Stimulated activated memory B cell treated with anti-CD40 and anti-IgM and Interleukin-4, amounts not matched to agents 10 μg/mL and 1 μg/mL and 100 μg/mL, for 72 hours (primary cell): Measurements from ENCODE around the gene GPM6B.

Source experiments
- ATAC-seq: fragments of 150-1000 bp; cut with Tn5 transposase; 2 replicates; pipeline ENCODE4 v1.10.0; 2021
- H3K27ac Mint-ChIP-seq: one replicate; pipeline ENCODE4 v1.8.0; 2022; ENCODE audit warnings: mild to moderate bottlenecking, mixed read lengths
- H3K27me3 Mint-ChIP-seq: one replicate; pipeline ENCODE4 v1.8.0; 2022; ENCODE audit warnings: mixed read lengths
- H3K36me3 Mint-ChIP-seq: one replicate; pipeline ENCODE4 v1.8.0; 2022; ENCODE audit warnings: mixed read lengths
- H3K4me1 Mint-ChIP-seq: one replicate; pipeline ENCODE4 v1.8.0; 2022; ENCODE audit warnings: mixed read lengths
- H3K4me3 Mint-ChIP-seq: one replicate; pipeline ENCODE4 v1.8.0; 2022; ENCODE audit warnings: mild to moderate bottlenecking, moderate library complexity, mixed read lengths
- H3K9me3 Mint-ChIP-seq: one replicate; pipeline ENCODE4 v1.8.0; 2022; ENCODE audit warnings: mixed read lengths

Gene GPM6B

GRCh38 chrX:13794417-13794816, 22.5 kb downstream of the GPM6B start:
- Mint-ChIP-seq H3K36me3 (no peaks in the 10 kb centered on the region), H3K4me1 (no peaks in the 10 kb centered on the region), H3K27me3 (no peaks in the 10 kb centered on the region), H3K9me3 (no peaks in the 10 kb centered on the region), H3K27ac (no peak overlapping the region), H3K4me3 (no peak overlapping the region)
- no peak for ATAC-seq

DNA sequence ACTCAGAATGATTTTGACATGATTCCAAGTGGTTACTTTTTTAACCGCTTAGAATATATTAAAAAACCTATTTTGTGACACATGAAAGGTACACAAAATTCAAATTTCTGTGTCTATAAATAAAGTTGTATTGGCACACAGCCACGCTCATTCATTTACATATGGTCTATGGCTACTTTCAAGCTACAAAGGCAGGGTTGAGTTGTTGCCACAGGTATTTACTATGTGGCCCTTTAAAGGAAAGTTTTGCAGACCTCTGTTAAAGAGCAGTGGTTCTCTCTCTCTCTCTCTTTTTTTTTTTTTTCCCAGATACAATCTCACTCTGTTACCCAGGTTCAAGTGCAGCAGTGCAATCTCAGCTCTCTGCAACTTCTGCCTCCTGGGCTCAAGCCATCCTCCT, 23.0 kb downstream of the GPM6B start:
- ATAC-seq: no peak
- Mint-ChIP-seq H3K27me3 (no peaks in the 10 kb centered on the region), H3K9me3 (no peaks in the 10 kb centered on the region)

GRCh38 chrX:13791559-13791958, 25.3 kb downstream of the GPM6B start:
- Mint-ChIP-seq H3K27me3 (no peaks in the 10 kb centered on the region), H3K4me3 (no peak overlapping the region), H3K9me3 (no peaks in the 10 kb centered on the region), H3K4me1 (no peaks in the 10 kb centered on the region), H3K27ac (no peak overlapping the region), H3K36me3 (no peaks in the 10 kb centered on the region)
- no peak for ATAC-seq

More for the DNA sequence above, 23.0 kb downstream of the GPM6B start:
- no peaks in the 10 kb centered on the region for H3K36me3 Mint-ChIP-seq
- no peak overlapping the region for H3K4me3 Mint-ChIP-seq
- H3K27ac Mint-ChIP-seq: no peak overlapping the region
- no peaks in the 10 kb centered on the region for H3K4me1 Mint-ChIP-seq

- Mint-ChIP-seq H3K36me3 (no peaks in the 10 kb centered on the region), H3K9me3 (no peaks in the 10 kb centered on the region), H3K27me3 (no peaks in the 10 kb centered on the region), H3K4me3 (no peak overlapping the region), H3K4me1 (no peaks in the 10 kb centered on the region), H3K27ac (no peak overlapping the region)
- no peak for ATAC-seq
These were observed 25.7 kb downstream of the GPM6B start for GRCh38 chrX:13791145-13791544.

DNA sequence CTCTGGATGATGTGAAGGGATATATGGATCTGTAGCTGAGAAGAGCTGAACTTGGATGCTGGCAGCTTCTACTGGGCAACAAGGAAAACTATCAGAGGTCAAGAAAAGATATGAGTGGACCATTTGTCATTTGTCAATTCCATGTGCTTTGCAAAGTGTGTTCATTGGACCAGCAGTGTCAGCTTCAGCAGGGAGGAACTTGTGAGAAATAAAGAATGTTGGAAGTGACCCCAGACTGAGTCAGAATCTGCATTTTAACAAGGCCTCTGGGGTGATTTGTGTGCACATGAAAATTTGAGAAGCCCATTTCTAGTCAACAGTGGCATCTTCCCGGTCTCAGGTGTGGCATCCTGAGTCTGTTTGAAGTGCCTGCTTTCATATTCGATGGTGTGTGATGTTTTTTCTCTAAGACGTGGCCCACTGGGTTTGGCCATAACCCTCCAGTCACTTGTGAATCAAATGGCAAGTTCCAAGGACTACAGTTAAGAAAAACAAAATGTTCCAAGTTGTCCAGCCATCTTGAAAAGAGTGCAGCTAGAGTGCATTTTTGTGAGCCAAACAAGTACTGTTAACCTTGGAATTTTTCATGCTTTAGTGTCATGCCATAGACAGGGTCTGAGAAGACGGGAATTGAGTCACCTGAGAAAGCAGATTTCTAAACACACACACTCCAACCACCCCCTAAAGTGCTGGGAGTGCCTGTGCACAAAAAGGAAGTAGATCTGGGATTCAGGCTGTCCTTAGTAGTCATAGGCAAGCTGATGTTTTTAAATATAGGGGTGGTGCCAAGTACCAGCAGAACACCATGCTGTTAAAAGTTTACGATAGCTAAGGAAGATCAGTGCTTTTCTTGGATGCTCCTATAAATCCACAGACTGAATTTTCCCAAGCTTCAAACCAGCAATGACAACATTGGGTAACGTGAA, 26.4 kb downstream of the GPM6B start:
- Mint-ChIP-seq H3K4me1 (no peaks in the 10 kb centered on the region), H3K4me3 (no peak overlapping the region), H3K27me3 (no peaks in the 10 kb centered on the region), H3K9me3 (no peaks in the 10 kb centered on the region), H3K27ac (no peak overlapping the region), H3K36me3 (no peaks in the 10 kb centered on the region)
- no peak for ATAC-seq

- H3K36me3 Mint-ChIP-seq: no peaks in the 10 kb centered on the region
- H3K4me3 Mint-ChIP-seq: no peak overlapping the region
- no peak for ATAC-seq
- no peaks in the 10 kb centered on the region for H3K27me3 Mint-ChIP-seq
- no peaks in the 10 kb centered on the region for H3K4me1 Mint-ChIP-seq
- no peaks in the 10 kb centered on the region for H3K9me3 Mint-ChIP-seq
- H3K27ac Mint-ChIP-seq: no peak overlapping the region
These were observed 30.8 kb downstream of the GPM6B start for GRCh38 chrX:13786048-13786447.

DNA sequence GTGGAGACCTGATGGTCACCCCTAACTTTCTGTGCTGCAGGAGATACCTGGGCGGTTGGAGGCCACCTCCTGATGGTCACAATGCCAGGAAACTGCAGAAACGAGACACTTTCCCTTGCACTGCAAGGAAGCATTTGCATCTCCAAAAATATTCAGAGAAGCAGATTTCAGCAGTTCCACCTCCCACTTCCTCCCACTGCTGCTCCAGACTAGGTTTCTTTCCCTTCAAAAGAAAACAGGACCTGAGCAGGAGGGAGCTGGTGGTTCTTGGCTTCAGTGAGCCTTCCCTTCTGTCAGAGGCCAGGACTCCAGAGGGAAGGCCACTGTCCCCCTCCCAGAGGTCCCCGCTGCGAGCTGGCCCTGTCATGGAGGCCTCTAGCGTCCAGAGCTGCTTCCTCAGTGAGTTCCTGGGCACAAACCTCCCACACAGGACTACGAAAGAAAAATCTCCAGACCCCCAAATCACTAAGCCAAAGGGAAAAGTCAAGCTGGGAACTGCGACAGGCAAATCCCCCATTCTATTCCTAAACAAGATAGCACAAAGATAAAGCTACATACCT, 35.9 kb downstream of the GPM6B start:
- no peaks in the 10 kb centered on the region for H3K36me3 Mint-ChIP-seq
- H3K4me3 Mint-ChIP-seq: no peak overlapping the region
- H3K9me3 Mint-ChIP-seq: no peaks in the 10 kb centered on the region
- ATAC-seq: no peak
- H3K27me3 Mint-ChIP-seq: no peaks in the 10 kb centered on the region
- H3K4me1 Mint-ChIP-seq: no peaks in the 10 kb centered on the region
- H3K27ac Mint-ChIP-seq: no peak overlapping the region

DNA sequence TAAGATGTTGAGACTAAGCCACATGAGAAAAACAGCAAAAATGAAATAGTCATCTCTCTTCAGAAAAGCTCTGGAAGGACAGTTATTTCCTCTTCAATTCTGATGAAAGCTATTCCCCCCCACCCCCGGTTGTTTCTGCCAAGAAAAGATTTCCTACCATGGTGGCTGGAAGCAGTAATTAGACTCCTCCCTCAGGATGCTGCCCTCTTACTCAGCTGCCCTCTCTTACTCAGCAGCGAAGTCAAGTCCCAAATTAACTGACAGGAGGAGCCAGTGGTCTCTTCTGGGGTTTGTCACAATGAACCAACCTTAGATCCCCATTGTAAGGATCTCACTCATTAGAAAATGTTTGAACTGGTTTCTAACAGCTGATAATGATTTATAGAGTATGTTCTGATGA, 38.0 kb downstream of the GPM6B start:
- H3K4me3 Mint-ChIP-seq: no peak overlapping the region
- H3K27ac Mint-ChIP-seq: no peak overlapping the region
- no peak for ATAC-seq
- no peaks in the 10 kb centered on the region for H3K9me3 Mint-ChIP-seq
- H3K4me1 Mint-ChIP-seq: no peaks in the 10 kb centered on the region
- H3K27me3 Mint-ChIP-seq: no peaks in the 10 kb centered on the region
- no peaks in the 10 kb centered on the region for H3K36me3 Mint-ChIP-seq

GRCh38 chrX:13776387-13776786, 40.5 kb downstream of the GPM6B start:
- H3K27me3 Mint-ChIP-seq: no peaks in the 10 kb centered on the region
- H3K36me3 Mint-ChIP-seq: peaks cover 10% of the 10 kb centered on the region
- no peak overlapping the region for H3K27ac Mint-ChIP-seq
- no peak overlapping the region for H3K4me3 Mint-ChIP-seq
- H3K4me1 Mint-ChIP-seq: no peaks in the 10 kb centered on the region
- no peak for ATAC-seq
- H3K9me3 Mint-ChIP-seq: no peaks in the 10 kb centered on the region

- H3K27ac Mint-ChIP-seq: no peak overlapping the region
These were observed 41.1 kb downstream of the GPM6B start for GRCh38 chrX:13775837-13776236.

GRCh38 chrX:13774696-13775095, 42.2 kb downstream of the GPM6B start:
- no peaks in the 10 kb centered on the region for H3K4me1 Mint-ChIP-seq
- no peak overlapping the region for H3K4me3 Mint-ChIP-seq
- no peak overlapping the region for H3K27ac Mint-ChIP-seq

More at GRCh38 chrX:13775837-13776236, 41.1 kb downstream of the GPM6B start:
- Mint-ChIP-seq H3K4me1 (no peaks in the 10 kb centered on the region), H3K36me3 (peaks cover 10% of the 10 kb centered on the region), H3K27me3 (no peaks in the 10 kb centered on the region), H3K9me3 (no peaks in the 10 kb centered on the region), H3K4me3 (no peak overlapping the region)
- no peak for ATAC-seq

GRCh38 chrX:13770013-13770535, 46.8 kb downstream of the GPM6B start:
- H3K27me3 Mint-ChIP-seq: no peaks in the 10 kb centered on the region
- ATAC-seq: no peak
- peaks cover 11% of the 10 kb centered on the region for H3K4me1 Mint-ChIP-seq
- H3K36me3 Mint-ChIP-seq: peaks cover 30% of the 10 kb centered on the region
- no peak overlapping the region for H3K27ac Mint-ChIP-seq
- no peaks in the 10 kb centered on the region for H3K9me3 Mint-ChIP-seq
- no peak overlapping the region for H3K4me3 Mint-ChIP-seq

More at GRCh38 chrX:13774696-13775095, 42.2 kb downstream of the GPM6B start:
- no peaks in the 10 kb centered on the region for H3K27me3 Mint-ChIP-seq
- H3K9me3 Mint-ChIP-seq: no peaks in the 10 kb centered on the region
- ATAC-seq: no peak
- peaks cover 10% of the 10 kb centered on the region for H3K36me3 Mint-ChIP-seq

GRCh38 chrX:13768939-13769338, 48.0 kb downstream of the GPM6B start:
- Mint-ChIP-seq H3K4me1 (peaks cover 11% of the 10 kb centered on the region), H3K9me3 (no peaks in the 10 kb centered on the region), H3K27ac (no peak overlapping the region), H3K36me3 (peaks cover 34% of the 10 kb centered on the region), H3K4me3 (no peak overlapping the region), H3K27me3 (no peaks in the 10 kb centered on the region)
- ATAC-seq: no peak

DNA sequence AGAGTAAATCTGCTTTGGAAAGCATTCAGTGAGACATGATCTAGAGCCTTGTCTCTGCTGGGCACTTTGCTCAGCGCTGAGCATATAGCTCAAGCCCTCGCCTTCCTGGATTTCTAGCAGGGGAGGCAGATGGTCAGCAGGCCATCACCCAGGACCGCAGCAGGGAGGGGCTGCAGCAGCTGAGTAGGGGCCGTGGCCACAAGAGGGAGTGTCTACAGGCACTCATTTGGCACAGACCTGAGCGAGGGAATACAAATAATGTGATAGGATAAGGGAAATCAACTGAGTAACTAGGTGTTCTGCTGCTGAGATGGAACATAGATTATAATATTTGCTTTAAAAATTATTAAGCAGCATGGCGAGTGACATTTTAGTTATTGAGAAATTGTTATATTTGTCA, 52.1 kb downstream of the GPM6B start:
- Mint-ChIP-seq H3K4me1 (peaks cover 18% of the 10 kb centered on the region), H3K36me3 (peaks cover 38% of the 10 kb centered on the region), H3K4me3 (no peak overlapping the region), H3K27me3 (no peaks in the 10 kb centered on the region), H3K27ac (no peak overlapping the region), H3K9me3 (no peaks in the 10 kb centered on the region)
- no peak for ATAC-seq

DNA sequence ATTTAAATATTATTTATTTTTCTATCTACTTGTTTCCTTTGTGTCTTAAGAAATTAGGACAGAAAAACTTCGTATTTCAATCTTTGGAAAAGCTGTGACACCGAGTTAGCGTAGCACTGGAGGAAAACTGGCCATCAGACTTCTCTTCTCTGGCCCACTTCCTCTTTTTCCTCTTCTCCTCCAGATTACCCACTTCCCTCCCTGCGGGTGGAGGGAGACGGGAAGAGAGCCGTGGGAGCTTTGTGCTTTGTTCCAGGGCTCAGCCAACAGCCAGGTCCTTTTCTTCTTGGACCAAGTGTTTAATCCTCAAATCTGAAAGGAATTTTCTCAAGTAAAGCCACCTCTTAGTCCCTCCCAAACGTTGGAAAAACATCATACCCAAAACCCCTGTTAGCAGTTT, 52.6 kb downstream of the GPM6B start:
- Mint-ChIP-seq H3K4me3 (no peak overlapping the region), H3K27ac (no peak overlapping the region), H3K9me3 (no peaks in the 10 kb centered on the region), H3K4me1 (peaks cover 19% of the 10 kb centered on the region), H3K36me3 (peaks cover 38% of the 10 kb centered on the region), H3K27me3 (no peaks in the 10 kb centered on the region)
- no peak for ATAC-seq

DNA sequence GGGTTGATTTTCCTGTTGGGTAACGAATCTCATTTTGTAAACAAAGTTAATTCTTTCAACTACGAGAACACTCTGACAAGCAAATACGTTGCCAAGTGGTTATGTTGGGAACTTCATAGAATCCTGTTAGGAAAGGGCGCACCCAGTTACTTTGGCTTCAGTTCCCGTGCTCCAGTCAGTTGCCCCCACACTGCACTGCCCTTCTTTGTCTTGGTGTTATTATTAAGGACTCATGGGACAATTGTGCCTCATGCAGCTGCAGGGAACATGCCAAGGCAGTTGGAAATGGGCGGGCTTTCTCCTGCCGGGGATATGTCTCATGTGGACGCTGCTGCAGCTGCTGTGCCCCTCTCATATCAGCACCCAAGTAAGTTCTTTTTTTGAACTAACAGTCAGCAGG, 53.4 kb downstream of the GPM6B start:
- no peak for ATAC-seq
- Mint-ChIP-seq H3K27ac (no peak overlapping the region), H3K4me1 (peaks cover 25% of the 10 kb centered on the region), H3K9me3 (no peaks in the 10 kb centered on the region), H3K4me3 (no peak overlapping the region), H3K36me3 (peaks cover 38% of the 10 kb centered on the region), H3K27me3 (no peaks in the 10 kb centered on the region)
